H1 (cell line): ENCODE data around the gene HNRNPM. TPM values are rescaled to one million over a fixed set of nuclear protein-coding genes. Genes with fewer than 3 reads are reported as not detected.

Experiments
- CTCF ChIA-PET: fragments of 300-600 bp; sonication (Branson Sonifier 250); formaldehyde crosslinking; loops from one replicate; lab custom pipeline; 2021; ENCODE audit not compliant: partially characterized antibody; lab: Charles Lee
- POLR2A ChIA-PET: fragments of 300-600 bp; sonication (Branson Sonifier 250); formaldehyde crosslinking; loops from one replicate; lab custom pipeline; 2021; ENCODE audit warnings: inconsistent platforms; ENCODE audit not compliant: partially characterized antibody; lab: Charles Lee
- DNase-seq, 2 experiments: peaks; one replicate each; pipeline versions ENCODE4 v3.0.0 to v3.0.0-alpha.2; 2010 to 2022; ENCODE audit warnings: low spot score in 2 of 2, low read depth in 1 of 2, mixed read lengths in 1 of 2
- FAIRE-seq: peaks from 2 replicates; lab custom pipeline; 2011; peaks lifted over from hg19 to GRCh38; lab: Jason Lieb, UNC
- H2AFZ ChIP-seq: 2 replicates; pipeline ENCODE4 v1.8.1; 2012; ENCODE audit warnings: low read length, inconsistent platforms
- H2AK5ac ChIP-seq: 2 replicates; pipeline ENCODE4 v1.6.1; 2013; ENCODE audit warnings: low read depth, low read length
- H2BK120ac ChIP-seq: replicated peaks from 2 replicates; pipeline ENCODE3; 2013; ENCODE audit warnings: low read depth, low read length, inconsistent platforms
- H2BK12ac ChIP-seq: 2 replicates; pipeline ENCODE4 v1.6.1; 2013; ENCODE audit warnings: low read depth, low read length
- H2BK15ac ChIP-seq: 2 replicates; pipeline ENCODE4 v1.6.1; 2013; ENCODE audit warnings: low read length
- H2BK20ac ChIP-seq: 2 replicates; pipeline ENCODE4 v1.6.1; 2013; ENCODE audit warnings: low read length
- H2BK5ac ChIP-seq: 2 replicates; pipeline ENCODE4 v1.6.1; 2013; ENCODE audit warnings: low read depth, low read length
- H3K14ac ChIP-seq: 2 replicates; pipeline ENCODE4 v1.6.1; 2013; ENCODE audit warnings: inconsistent platforms; ENCODE audit not compliant: insufficient read length
- H3K18ac ChIP-seq: 2 replicates; pipeline ENCODE4 v1.6.1; 2013; ENCODE audit warnings: low read length; ENCODE audit errors: extremely low read depth
- H3K23ac ChIP-seq: 2 replicates; pipeline ENCODE4 v1.6.1; 2013; ENCODE audit warnings: inconsistent platforms; ENCODE audit not compliant: insufficient read length
- H3K23me2 ChIP-seq: 2 replicates; pipeline ENCODE4 v1.6.1; 2013; ENCODE audit warnings: low read depth, low read length
- H3K27ac ChIP-seq: 2 replicates; pipeline ENCODE4 v1.6.1; 2011; ENCODE audit warnings: low read depth, low read length, inconsistent platforms
- H3K27me3 ChIP-seq, 4 experiments: replicated peaks in 1 of 4; 1 replicate in 1 of 4; 2 replicates in 3 of 4; pipeline versions ENCODE4 v1.6.1 to v1.8.1; 2011 to 2013; ENCODE audit warnings: low read length in 3 of 4, mild to moderate bottlenecking in 3 of 4, inconsistent platforms in 2 of 4, mixed read lengths in 2 of 4, moderate library complexity in 1 of 4; ENCODE audit not compliant: control insufficient read depth in 3 of 4, insufficient read depth in 3 of 4; ENCODE audit errors: extremely low read depth in 1 of 4
- H3K36me3 ChIP-seq, 4 experiments: 2 replicates each; pipeline versions ENCODE4 v1.6.1 to v1.8.1; 2011 to 2013; ENCODE audit warnings: mild to moderate bottlenecking in 4 of 4, low read length in 3 of 4, moderate library complexity in 2 of 4, control low read depth in 1 of 4, inconsistent platforms in 1 of 4; ENCODE audit not compliant: insufficient read depth in 4 of 4, control insufficient read depth in 2 of 4
- H3K4ac ChIP-seq: replicated peaks from 2 replicates; pipeline ENCODE3; 2013; ENCODE audit warnings: low read length, low read depth, mixed read lengths, inconsistent platforms; ENCODE audit not compliant: insufficient read length
- H3K4me1 ChIP-seq, 4 experiments: replicated peaks in 1 of 4; 1 replicate in 1 of 4; 2 replicates in 3 of 4; pipeline versions ENCODE4 v1.6.1 to v1.8.1; 2011 to 2013; ENCODE audit warnings: low read length in 3 of 4, inconsistent platforms in 2 of 4, mixed read lengths in 1 of 4; ENCODE audit not compliant: insufficient read depth in 4 of 4, control insufficient read depth in 3 of 4
- H3K4me2 ChIP-seq, 2 experiments: 2 replicates each; pipeline versions ENCODE4 v1.6.1 to v1.8.1; 2011 to 2013; ENCODE audit warnings: low read depth in 2 of 2, low read length in 2 of 2, control low read depth in 1 of 2, inconsistent platforms in 1 of 2, mild to moderate bottlenecking in 1 of 2; ENCODE audit not compliant: insufficient read depth in 1 of 2
- H3K4me3 ChIP-seq, 4 experiments: fragments of 200-600, 300-600 bp in 1 of 4; sonication (generic), shearing (Covaris generic), sonication (Bioruptor Twin) in 1 of 4; 2 replicates each; pipeline versions ENCODE4 v1.5.1 to v1.8.1; 2011 to 2016; ENCODE audit warnings: low read length in 4 of 4, low read depth in 3 of 4, control low read depth in 2 of 4, inconsistent platforms in 2 of 4, mild to moderate bottlenecking in 2 of 4, mixed read lengths in 1 of 4, moderate library complexity in 1 of 4; ENCODE audit not compliant: insufficient read depth in 2 of 4; ENCODE audit errors: extremely low read depth in 1 of 4
- H3K56ac ChIP-seq: replicated peaks from 2 replicates; pipeline ENCODE3; 2013; ENCODE audit warnings: low read depth, mild to moderate bottlenecking, mixed read lengths, low read length, inconsistent platforms; ENCODE audit not compliant: insufficient read length
- H3K79me1 ChIP-seq: 2 replicates; pipeline ENCODE4 v1.6.1; 2013; ENCODE audit warnings: low read depth, low read length, control low read depth
- H3K79me2 ChIP-seq, 2 experiments: 2 replicates each; pipeline versions ENCODE4 v1.6.1 to v1.8.1; 2012 to 2013; ENCODE audit warnings: low read length in 2 of 2, mild to moderate bottlenecking in 2 of 2, inconsistent platforms in 1 of 2; ENCODE audit not compliant: insufficient read depth in 2 of 2, control insufficient read depth in 1 of 2
- H3K9ac ChIP-seq, 4 experiments: replicated peaks in 1 of 4; 1 replicate in 1 of 4; 2 replicates in 3 of 4; pipeline versions ENCODE4 v1.6.1 to v1.8.1; 2011 to 2013; ENCODE audit warnings: low read depth in 3 of 4, low read length in 3 of 4, control low read depth in 2 of 4, mild to moderate bottlenecking in 2 of 4, moderate library complexity in 2 of 4, inconsistent platforms in 1 of 4; ENCODE audit errors: extremely low read depth in 1 of 4
- H3K9me3 ChIP-seq, 2 experiments: 2 replicates each; pipeline versions ENCODE4 v1.6.1 to v1.8.1; 2012 to 2013; ENCODE audit warnings: mild to moderate bottlenecking in 2 of 2, moderate library complexity in 2 of 2, control low read depth in 1 of 2, inconsistent platforms in 1 of 2, low read depth in 1 of 2, low read length in 1 of 2, mixed read lengths in 1 of 2; ENCODE audit not compliant: insufficient read depth in 2 of 2
- H4K20me1 ChIP-seq, 2 experiments: replicated peaks in 1 of 2; 2 replicates each; pipeline versions ENCODE3 to v1.8.1; 2011 to 2013; ENCODE audit warnings: inconsistent platforms in 2 of 2, low read length in 2 of 2, mild to moderate bottlenecking in 1 of 2; ENCODE audit not compliant: insufficient read depth in 2 of 2, control insufficient read depth in 1 of 2
- H4K5ac ChIP-seq: 2 replicates; pipeline ENCODE4 v1.6.1; 2013; ENCODE audit warnings: low read length, low read depth, mixed read lengths, inconsistent platforms; ENCODE audit not compliant: insufficient read length
- H4K8ac ChIP-seq: 2 replicates; pipeline ENCODE4 v1.8.0; 2013; ENCODE audit warnings: mild to moderate bottlenecking, moderate library complexity, low read length, inconsistent platforms; ENCODE audit not compliant: insufficient read depth; ENCODE audit errors: extremely low read depth
- H4K91ac ChIP-seq: replicated peaks from 2 replicates; pipeline ENCODE3; 2013; ENCODE audit warnings: low read length, mixed read lengths, inconsistent platforms; ENCODE audit not compliant: insufficient read length
- ATF3 ChIP-seq: IDR thresholded peaks from 2 replicates; pipeline ENCODE4 v1.6.1; 2011; ENCODE audit warnings: low read depth, mild to moderate bottlenecking, low read length; ENCODE audit not compliant: insufficient read depth
- CBX5 ChIP-seq: fragments of 300-800, 300-1000 bp; sonication (generic); IDR thresholded peaks from 2 replicates; pipeline ENCODE4 v1.7.1; 2016; ENCODE audit warnings: antibody characterized with exemption, low read length, low read depth
- GTF2F1 ChIP-seq: IDR thresholded peaks from 2 replicates; pipeline ENCODE4 v1.6.1; 2012; ENCODE audit warnings: low read depth, low read length, improper control_type of control experiment, borderline replicate concordance
- SAP30 ChIP-seq: fragments of 300-600 bp; sonication (generic); IDR thresholded peaks from 2 replicates; pipeline ENCODE4 v1.7.1; 2012; ENCODE audit warnings: low read length, moderate library complexity, mild to moderate bottlenecking, inconsistent platforms; ENCODE audit not compliant: insufficient read depth, insufficient replicate concordance
- SIN3A ChIP-seq, 2 experiments: IDR thresholded peaks in 1 of 2; conservative IDR thresholded peaks in 1 of 2; 2 replicates each; pipeline ENCODE4 v1.6.1; 2011 to 2012; ENCODE audit warnings: low read length in 2 of 2, improper control_type of control experiment in 1 of 2, low read depth in 1 of 2, mild to moderate bottlenecking in 1 of 2
- SIRT6 ChIP-seq: IDR thresholded peaks from one replicate; pipeline ENCODE4 v1.7.1; 2012; ENCODE audit warnings: low read length, inconsistent platforms
- SP4 ChIP-seq: IDR thresholded peaks from 2 replicates; pipeline ENCODE4 v1.6.1; 2012; ENCODE audit warnings: low read length, inconsistent platforms
- WGBS, 2 experiments: shearing (Covaris generic) in 1 of 2; methylation state at CpG; one replicate each; pipeline versions ENCODE4 v1.1.6 to v1.1.7; 2013 to 2015; ENCODE audit warnings: low lambda C conversion rate in 2 of 2, mixed read lengths in 2 of 2, inconsistent platforms in 1 of 2, low coverage in 1 of 2, missing lambda C conversion rate in 1 of 2; ENCODE audit not compliant: insufficient replicate concordance in 2 of 2, insufficient coverage in 1 of 2, insufficient read length in 1 of 2; ENCODE audit errors: extremely low coverage in 1 of 2, missing lambda C conversion rate in 1 of 2; 5-methylcytosine and 5-hydroxymethylcytosine counted together
- polyA plus RNA-seq, 7 experiments: library from polyadenylated mRNA; depleted of rRNA in 3 of 7; stranded (reverse) in 5 of 7; unstranded in 2 of 7; fragments of >200 nt in 5 of 7; fragments of 200-250 nt in 2 of 7; gene quantifications; 1 replicate in 5 of 7; 2 replicates in 1 of 7; 4 replicates in 1 of 7; pipeline versions ENCODE4 v1.2.1 to v1.2.3, GENCODE V29; 2011 to 2013; ENCODE audit warnings: missing spikeins in 2 of 7, mixed read lengths in 2 of 7
- total RNA-seq: library from RNA; stranded (reverse); fragmentation: NEBNext Ultra II Directional; extraction: Animal tissue kit (Norgen Biotek cat#: 25700); gene quantifications from 2 replicates; pipeline ENCODE4 v1.2.1, GENCODE V29; 2021
- TF ChIP-seq, protein P1 (sequence below): IDR thresholded peaks from 2 replicates; pipeline ENCODE4 v1.6.1; 2011; ENCODE audit warnings: low read length, improper control_type of control experiment
- TF ChIP-seq, protein P2 (sequence below): IDR thresholded peaks from 2 replicates; pipeline ENCODE4 v1.6.1; 2012; ENCODE audit warnings: inconsistent platforms

Gene HNRNPM
- total and polyA plus RNA-seq, 2 of the 8 experiments (the other 6 are each of a cell fraction or from before 2014, with no cell fraction given), result 375 to 474 TPM

- FAIRE-seq (no peak), DNase-seq (peak; percentile 49 to 94)
- Histone ChIP-seq H3K18ac (peak overlapping the region; percentile 78), H3K9ac (peak overlapping the region in 3 of 4 experiments; percentile 37 to 53 (median 51); a peak in 5 of 7 replicates), H2AFZ (no peak overlapping the region), H3K14ac (no peak overlapping the region), H2BK5ac (no peak overlapping the region; the same call in 1 of the 2 replicates), H3K4me3 (peak overlapping the region; percentile 32 to 70 (median 62)), H3K56ac (peak overlapping the region; percentile 30), H2BK20ac (no peak overlapping the region), H3K23ac (no peak overlapping the region), H2BK15ac (peak overlapping the region; percentile 75; the same call in 1 of the 2 replicates), H3K27ac (no peak overlapping the region), H3K4me1 (peaks cover 0 to 6% (median 5%) of the 10 kb centered on the region in 4 experiments; a peak in 5 of 7 replicates), H3K79me1 (peaks cover 3% of the 10 kb centered on the region; the same call in 1 of the 2 replicates), H2AK5ac (no peak overlapping the region), H3K4me2 (peak overlapping the region; percentile 54 to 79), H3K79me2 (no peaks in the 10 kb centered on the region), H2BK12ac (no peak overlapping the region), H4K91ac (peak overlapping the region; percentile 27), H3K23me2 (peaks cover 11% of the 10 kb centered on the region; the same call in 1 of the 2 replicates), H4K5ac (peak overlapping the region; percentile 52), H3K36me3 (peaks cover 0 to 2% (median 0%) of the 10 kb centered on the region in 4 experiments; a peak in 1 of 8 replicates), H3K27me3 (no peaks in the 10 kb centered on the region), H3K4ac (peak overlapping the region; percentile 57), H4K20me1 (no peaks in the 10 kb centered on the region), H2BK120ac (no peak overlapping the region), H3K9me3 (no peaks in the 10 kb centered on the region), H4K8ac (peak overlapping the region; percentile 91)
- 3% methylated on average over 50 of the region's 56 CpGs; no CpG with 5 or more reads in 1 of the 2 experiments for WGBS, 2 experiments
- ChIA-PET POLR2A (interaction anchor here (0.6 to 3.8 kb wide), 17 partner anchors 8 to 1751 kb away, joined by 3 to 21 read pairs (median 3); partner anchors contain the start of genes HNRNPM and ZNF414), CTCF (interaction anchor here (0.7 to 4.3 kb wide), 19 partner anchors 8 to 164 kb away, joined by 3 to 30 read pairs (median 3); partner anchors contain the start of gene MYO1F)
- TF ChIP-seq, protein P1, sequence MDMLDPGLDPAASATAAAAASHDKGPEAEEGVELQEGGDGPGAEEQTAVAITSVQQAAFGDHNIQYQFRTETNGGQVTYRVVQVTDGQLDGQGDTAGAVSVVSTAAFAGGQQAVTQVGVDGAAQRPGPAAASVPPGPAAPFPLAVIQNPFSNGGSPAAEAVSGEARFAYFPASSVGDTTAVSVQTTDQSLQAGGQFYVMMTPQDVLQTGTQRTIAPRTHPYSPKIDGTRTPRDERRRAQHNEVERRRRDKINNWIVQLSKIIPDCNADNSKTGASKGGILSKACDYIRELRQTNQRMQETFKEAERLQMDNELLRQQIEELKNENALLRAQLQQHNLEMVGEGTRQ, result peak; percentile 3; the same call in 1 of the 2 replicates
- TF ChIP-seq ATF3 (no peak), CBX5 (no peak), SIRT6 (no peak), SIN3A (conservative IDR thresholded peaks at IDR 0.05 in 1 of 2, IDR thresholded peaks at IDR 0.05 in 1 of 2; ENCODE audit: low read depth in 1 of 2, low read length in 2 of 2) (no peak; a peak in 1 of 4 replicates), SP4 (no peak), GTF2F1 (no peak), SAP30 (peak; percentile 23)
- TF ChIP-seq, protein P2, sequence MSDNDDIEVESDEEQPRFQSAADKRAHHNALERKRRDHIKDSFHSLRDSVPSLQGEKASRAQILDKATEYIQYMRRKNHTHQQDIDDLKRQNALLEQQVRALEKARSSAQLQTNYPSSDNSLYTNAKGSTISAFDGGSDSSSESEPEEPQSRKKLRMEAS, result peak; percentile 90
Observed at GRCh38 chr19:8505680-8506401, 61.1 kb downstream of the HNRNPM start.
